Liver (tissue), 9 donors: ENCODE data around the gene MFAP2. TPM values are rescaled to one million over a fixed set of nuclear protein-coding genes. Genes with fewer than 3 reads are reported as not detected.

Source experiments
- DNase-seq: peaks from one replicate; pipeline ENCODE4 v3.0.0-alpha.2; 2017; ENCODE audit warnings: low spot score
- H3K27ac ChIP-seq, 2 donors: one replicate each; pipeline ENCODE4 v1.7.0; 2013; ENCODE audit warnings: inconsistent platforms in 2 of 2, low read length in 2 of 2, control low read depth in 1 of 2, low read depth in 1 of 2, mild to moderate bottlenecking in 1 of 2
- H3K27me3 ChIP-seq, 4 donors: one replicate each; pipeline versions ENCODE4 v1.6.1 to v1.7.0; 2013; ENCODE audit warnings: low read length in 3 of 4, inconsistent platforms in 1 of 4, mild to moderate bottlenecking in 1 of 4, moderate library complexity in 1 of 4; ENCODE audit not compliant: control insufficient read depth in 4 of 4, insufficient read depth in 4 of 4
- H3K36me3 ChIP-seq, 4 donors: one replicate each; pipeline versions ENCODE4 v1.6.1 to v1.7.0; 2013; ENCODE audit warnings: low read length in 3 of 4, mild to moderate bottlenecking in 3 of 4, low read depth in 1 of 4, moderate library complexity in 1 of 4; ENCODE audit not compliant: control insufficient read depth in 4 of 4, insufficient read depth in 3 of 4
- H3K4me1 ChIP-seq, 4 donors: one replicate each; pipeline versions ENCODE4 v1.6.1 to v1.7.0; 2013; ENCODE audit warnings: low read length in 3 of 4, mild to moderate bottlenecking in 3 of 4, moderate library complexity in 1 of 4; ENCODE audit not compliant: control insufficient read depth in 4 of 4, insufficient read depth in 4 of 4
- H3K4me3 ChIP-seq, 3 donors: one replicate each; pipeline versions ENCODE4 v1.6.1 to v1.7.0; 2013; ENCODE audit warnings: low read length in 3 of 3, control low read depth in 1 of 3, low read depth in 1 of 3, mild to moderate bottlenecking in 1 of 3
- H3K9ac ChIP-seq, 2 donors: one replicate each; pipeline ENCODE4 v1.7.0; 2013; ENCODE audit warnings: low read length in 2 of 2, mild to moderate bottlenecking in 2 of 2, moderate library complexity in 2 of 2, control low read depth in 1 of 2, low read depth in 1 of 2
- H3K9me3 ChIP-seq, 4 donors: one replicate each; pipeline versions ENCODE4 v1.6.1 to v1.7.0; 2013; ENCODE audit warnings: low read length in 3 of 4; ENCODE audit not compliant: control insufficient read depth in 4 of 4
- ATF3 ChIP-seq: IDR thresholded peaks from 2 replicates; pipeline ENCODE4 v1.6.1; 2016; ENCODE audit warnings: antibody characterized with exemption
- CTCF ChIP-seq: fragments of 150-350 bp; IDR thresholded peaks from 2 replicates; pipeline ENCODE4 v1.5.1; 2017; ENCODE audit warnings: improper control_type of control experiment, low read depth, low read length; ENCODE audit not compliant: missing input control
- EGR1 ChIP-seq, 2 donors: IDR thresholded peaks; 2 replicates each; pipeline ENCODE4 v1.6.1; 2016 to 2018; ENCODE audit warnings: antibody characterized with exemption in 2 of 2, low read depth in 2 of 2
- FOXA1 ChIP-seq: IDR thresholded peaks from 2 replicates; pipeline ENCODE4 v1.6.1; 2016; ENCODE audit warnings: antibody characterized with exemption
- FOXA2 ChIP-seq: IDR thresholded peaks from 2 replicates; pipeline ENCODE4 v1.6.1; 2016; ENCODE audit warnings: antibody characterized with exemption
- GABPA ChIP-seq, 2 donors: IDR thresholded peaks in 1 of 2; conservative IDR thresholded peaks in 1 of 2; 2 replicates each; pipeline ENCODE4 v1.6.1; 2016; ENCODE audit warnings: antibody characterized with exemption in 2 of 2, mild to moderate bottlenecking in 1 of 2, moderate library complexity in 1 of 2
- HNF4A ChIP-seq, 2 donors: conservative IDR thresholded peaks; 2 replicates each; pipeline ENCODE4 v1.6.1; 2016; ENCODE audit warnings: antibody characterized with exemption in 2 of 2, mild to moderate bottlenecking in 2 of 2
- HNF4G ChIP-seq: IDR thresholded peaks from 2 replicates; pipeline ENCODE4 v1.6.1; 2016; ENCODE audit warnings: antibody characterized with exemption
- JUND ChIP-seq, 2 donors: IDR thresholded peaks; 2 replicates each; pipeline ENCODE4 v1.6.1; 2016; ENCODE audit warnings: antibody characterized with exemption in 2 of 2
- MAX ChIP-seq: IDR thresholded peaks from 2 replicates; pipeline ENCODE4 v1.6.1; 2016; ENCODE audit warnings: antibody characterized with exemption
- NR2F2 ChIP-seq: IDR thresholded peaks from 2 replicates; pipeline ENCODE4 v1.6.1; 2016; ENCODE audit warnings: antibody characterized with exemption
- RAD21 ChIP-seq, 2 donors: IDR thresholded peaks; 2 replicates each; pipeline ENCODE4 v1.6.1; 2016; ENCODE audit warnings: antibody characterized with exemption in 2 of 2, mild to moderate bottlenecking in 2 of 2
- REST ChIP-seq: IDR thresholded peaks from 2 replicates; pipeline ENCODE4 v1.6.1; 2016; ENCODE audit warnings: antibody characterized with exemption, mild to moderate bottlenecking
- RXRA ChIP-seq, 2 donors: IDR thresholded peaks; 2 replicates each; pipeline ENCODE4 v1.6.1; 2017 to 2018; ENCODE audit warnings: antibody characterized with exemption in 2 of 2, mild to moderate bottlenecking in 1 of 2
- SP1 ChIP-seq: IDR thresholded peaks from 2 replicates; pipeline ENCODE4 v1.6.1; 2018; ENCODE audit warnings: antibody characterized with exemption, mild to moderate bottlenecking
- TAF1 ChIP-seq: conservative IDR thresholded peaks from 2 replicates; pipeline ENCODE4 v1.6.1; 2016; ENCODE audit warnings: antibody characterized with exemption, mild to moderate bottlenecking
- YY1 ChIP-seq: IDR thresholded peaks from 2 replicates; pipeline ENCODE4 v1.6.1; 2016; ENCODE audit warnings: antibody characterized with exemption, mild to moderate bottlenecking
- ZBTB33 ChIP-seq: IDR thresholded peaks from 2 replicates; pipeline ENCODE4 v1.6.1; 2016; ENCODE audit warnings: antibody characterized with exemption
- WGBS: extraction: QIAGEN DNeasy Blood & Tissue Kit; methylation state at CpG from one replicate; pipeline ENCODE4 v1.1.7; 2013; 5-methylcytosine and 5-hydroxymethylcytosine counted together
- polyA plus RNA-seq, 2 donors: library from polyadenylated mRNA; stranded (reverse) in 1 of 2; unstranded in 1 of 2; fragments of 200-250 nt in 1 of 2; fragments of >200 nt in 1 of 2; fragmentation: Nextera tagmentation in 1 of 2; extraction: Ambion mirVana in 1 of 2; gene quantifications; one replicate each; pipeline versions ENCODE4 v1.2.1 to v1.2.3, GENCODE V29; 2013 to 2015
- total RNA-seq, 2 donors: library from RNA; depleted of rRNA; stranded (reverse); fragments of >200 nt; gene quantifications; one replicate each; pipeline ENCODE4 v1.2.3, GENCODE V29; 2014
- donor health status: healthy.
- donor health status: healthy.
- donor health status: healthy.
- donor health status: healthy.
- donor health status: healthy.

MFAP2 gene
- total and polyA plus RNA-seq, 4 donors, result 0.25 to 1.4 (median 0.74) TPM

- Histone ChIP-seq H3K27ac (no peak overlapping the region), H3K9me3 (no peaks in the 10 kb centered on the region), H3K27me3 (no peaks in the 10 kb centered on the region), H3K36me3 (peaks cover 0 to 1% (median 0%) of the 10 kb centered on the region in 4 donors), H3K4me1 (peaks cover 0 to 17% (median 9%) of the 10 kb centered on the region in 4 donors), H3K4me3 (no peak overlapping the region), H3K9ac (no peak overlapping the region)
- no peak for DNase-seq
- WGBS, result 97% methylated on average over 12 of the region's 12 CpGs
- no peak for TF ChIP-seq CTCF
- TF ChIP-seq FOXA1, result no peak
- no peak for TF ChIP-seq EGR1 (IDR thresholded peaks at IDR 0.05; ENCODE audit: low read depth in 2 of 2)
- no peak for TF ChIP-seq HNF4G
- no peak for TF ChIP-seq MAX
- TF ChIP-seq NR2F2, result no peak
- TF ChIP-seq ZBTB33, result no peak
- no peak for TF ChIP-seq ATF3
- TF ChIP-seq SP1, result no peak
- no peak for TF ChIP-seq GABPA (IDR thresholded peaks at IDR 0.05 in 1 of 2, conservative IDR thresholded peaks at IDR 0.05 in 1 of 2)
- TF ChIP-seq RXRA (IDR thresholded peaks at IDR 0.05), result no peak
- TF ChIP-seq YY1, result no peak
- TF ChIP-seq RAD21 (IDR thresholded peaks at IDR 0.05), result no peak
- TF ChIP-seq JUND (IDR thresholded peaks at IDR 0.05), result no peak
- TF ChIP-seq REST, result no peak
- no peak for TF ChIP-seq TAF1
- TF ChIP-seq HNF4A (conservative IDR thresholded peaks at IDR 0.05), result no peak
Measured at GRCh38 chr1:16958475-16958874, 21.9 kb downstream of the MFAP2 start.

- no peak for DNase-seq
- Histone ChIP-seq H3K9me3 (no peaks in the 10 kb centered on the region), H3K4me3 (no peak overlapping the region), H3K4me1 (peaks cover 0 to 17% (median 9%) of the 10 kb centered on the region in 4 donors), H3K9ac (no peak overlapping the region), H3K27me3 (no peaks in the 10 kb centered on the region), H3K36me3 (peaks cover 0 to 1% (median 0%) of the 10 kb centered on the region in 4 donors), H3K27ac (no peak overlapping the region)
- 87% methylated on average over 8 of the region's 8 CpGs for WGBS
- no peak for TF ChIP-seq GABPA (IDR thresholded peaks at IDR 0.05 in 1 of 2, conservative IDR thresholded peaks at IDR 0.05 in 1 of 2)
- no peak for TF ChIP-seq ZBTB33
- TF ChIP-seq ATF3, result no peak
- TF ChIP-seq REST, result no peak
- TF ChIP-seq HNF4G, result no peak
- TF ChIP-seq SP1, result no peak
- no peak for TF ChIP-seq FOXA2
- TF ChIP-seq TAF1, result no peak
- no peak for TF ChIP-seq YY1
- TF ChIP-seq NR2F2, result no peak
- TF ChIP-seq RAD21 (IDR thresholded peaks at IDR 0.05), result no peak
- TF ChIP-seq FOXA1, result no peak
- no peak for TF ChIP-seq JUND (IDR thresholded peaks at IDR 0.05)
- no peak for TF ChIP-seq RXRA (IDR thresholded peaks at IDR 0.05)
Measured at GRCh38 chr1:16957731-16958130, 22.7 kb downstream of the MFAP2 start.
